H9 (cell line): ENCODE results near the gene ASPRV1. TPM values are rescaled to one million over a fixed set of nuclear protein-coding genes. Genes with fewer than 3 reads are reported as not detected.

Source experiments
- DNase-seq: peaks from one replicate; pipeline ENCODE4 v3.0.0-alpha.2; 2017
- H2AFZ ChIP-seq: one replicate; pipeline ENCODE4 v1.6.1; 2013; ENCODE audit warnings: mild to moderate bottlenecking, low read length, control low read depth, moderate library complexity
- H2AK5ac ChIP-seq: 2 replicates; pipeline ENCODE4 v1.6.1; 2013; ENCODE audit warnings: low read length, control low read depth, mixed read lengths; ENCODE audit not compliant: insufficient read length
- H2BK120ac ChIP-seq: one replicate; pipeline ENCODE4 v1.6.1; 2013; ENCODE audit warnings: low read depth, mild to moderate bottlenecking, low read length, control low read depth, inconsistent platforms; ENCODE audit not compliant: poor library complexity, severe bottlenecking
- H2BK12ac ChIP-seq: 2 replicates; pipeline ENCODE4 v1.6.1; 2013; ENCODE audit warnings: low read length, control low read depth, mixed read lengths, low read depth; ENCODE audit not compliant: insufficient read length
- H2BK15ac ChIP-seq: 2 replicates; pipeline ENCODE4 v1.6.1; 2013; ENCODE audit warnings: low read depth, low read length, control low read depth
- H2BK20ac ChIP-seq: one replicate; pipeline ENCODE4 v1.6.1; 2013; ENCODE audit warnings: low read depth, mild to moderate bottlenecking, low read length, control low read depth, inconsistent platforms; ENCODE audit not compliant: poor library complexity, severe bottlenecking
- H2BK5ac ChIP-seq: 2 replicates; pipeline ENCODE4 v1.6.1; 2013; ENCODE audit warnings: low read length, control low read depth, mixed read lengths; ENCODE audit not compliant: insufficient read length
- H3K14ac ChIP-seq: 2 replicates; pipeline ENCODE4 v1.6.1; 2013; ENCODE audit warnings: low read length, control low read depth; ENCODE audit not compliant: insufficient read depth
- H3K18ac ChIP-seq: 2 replicates; pipeline ENCODE4 v1.6.1; 2013; ENCODE audit warnings: low read depth, mild to moderate bottlenecking, mixed read lengths, low read length, control low read depth; ENCODE audit not compliant: insufficient read length
- H3K23ac ChIP-seq: 2 replicates; pipeline ENCODE4 v1.6.1; 2013; ENCODE audit warnings: low read length, control low read depth, mixed read lengths, low read depth; ENCODE audit not compliant: insufficient read length
- H3K23me2 ChIP-seq: 2 replicates; pipeline ENCODE4 v1.6.1; 2013; ENCODE audit warnings: low read depth, mild to moderate bottlenecking, mixed read lengths, low read length, control low read depth; ENCODE audit not compliant: insufficient read length, poor library complexity, severe bottlenecking
- H3K27ac ChIP-seq: 2 replicates; pipeline ENCODE4 v1.5.1; 2013; ENCODE audit warnings: low read length, control low read depth, mixed read lengths, low read depth; ENCODE audit not compliant: insufficient read length
- H3K27me3 ChIP-seq: 2 replicates; pipeline ENCODE4 v1.6.1; 2013; ENCODE audit warnings: low read length, control low read depth, inconsistent platforms; ENCODE audit not compliant: insufficient read depth
- H3K4ac ChIP-seq: 2 replicates; pipeline ENCODE4 v1.6.1; 2013; ENCODE audit warnings: low read depth, mild to moderate bottlenecking, control low read depth, inconsistent platforms, low read length, moderate library complexity
- H3K4me1 ChIP-seq: 2 replicates; pipeline ENCODE4 v1.6.1; 2013; ENCODE audit warnings: low read length, control low read depth, inconsistent platforms; ENCODE audit not compliant: insufficient read depth
- H3K4me2 ChIP-seq: 2 replicates; pipeline ENCODE4 v1.6.1; 2013; ENCODE audit warnings: low read length, control low read depth, mixed read lengths; ENCODE audit not compliant: insufficient read length, insufficient read depth
- H3K56ac ChIP-seq: 2 replicates; pipeline ENCODE4 v1.6.1; 2013; ENCODE audit warnings: low read depth, mild to moderate bottlenecking, mixed read lengths, low read length, control low read depth; ENCODE audit not compliant: insufficient read length
- H3K79me1 ChIP-seq: 2 replicates; pipeline ENCODE4 v1.6.1; 2013; ENCODE audit warnings: low read depth, mild to moderate bottlenecking, moderate library complexity, low read length, control low read depth, inconsistent platforms; ENCODE audit not compliant: insufficient read depth, poor library complexity, severe bottlenecking
- H3K79me2 ChIP-seq: 2 replicates; pipeline ENCODE4 v1.6.1; 2013; ENCODE audit warnings: low read length, control low read depth, inconsistent platforms; ENCODE audit not compliant: insufficient read depth
- H3K9ac ChIP-seq: 2 replicates; pipeline ENCODE4 v1.6.1; 2013; ENCODE audit warnings: low read length, control low read depth, mixed read lengths; ENCODE audit not compliant: insufficient read length; ENCODE audit errors: extremely low read depth
- H3K9me3 ChIP-seq: one replicate; pipeline ENCODE4 v1.6.1; 2013; ENCODE audit warnings: low read depth, low read length, inconsistent platforms; ENCODE audit not compliant: control insufficient read depth
- H3T11ph ChIP-seq: one replicate; pipeline ENCODE4 v1.6.1; 2013; ENCODE audit warnings: mild to moderate bottlenecking, low read length, control low read depth, inconsistent platforms
- H4K20me1 ChIP-seq: one replicate; pipeline ENCODE4 v1.6.1; 2013; ENCODE audit not compliant: control insufficient read depth, insufficient read length, insufficient read depth
- H4K5ac ChIP-seq: 2 replicates; pipeline ENCODE4 v1.6.1; 2013; ENCODE audit warnings: low read depth, mild to moderate bottlenecking, mixed read lengths, low read length, control low read depth; ENCODE audit not compliant: insufficient read length
- H4K8ac ChIP-seq: replicated peaks from 2 replicates; pipeline ENCODE4 v1.6.1; 2013; ENCODE audit warnings: low read length, control low read depth, mixed read lengths, low read depth; ENCODE audit not compliant: insufficient read length
- H4K91ac ChIP-seq: 2 replicates; pipeline ENCODE4 v1.6.1; 2013; ENCODE audit warnings: low read depth, mild to moderate bottlenecking, moderate library complexity, mixed read lengths, low read length, control low read depth; ENCODE audit not compliant: insufficient read length
- H3K27ac Mint-ChIP-seq, 3 experiments: 2 replicates in 2 of 3; 3 replicates in 1 of 3; pipeline ENCODE4 v1.8.0; 2020 to 2021; ENCODE audit warnings: mixed read lengths in 3 of 3, mild to moderate bottlenecking in 1 of 3, moderate library complexity in 1 of 3
- H3K27me3 Mint-ChIP-seq: 2 replicates; pipeline ENCODE4 v1.8.0; 2021; ENCODE audit warnings: low read depth, mild to moderate bottlenecking, moderate library complexity, mixed read lengths
- H3K36me3 Mint-ChIP-seq, 3 experiments: 2 replicates in 2 of 3; 3 replicates in 1 of 3; pipeline ENCODE4 v1.8.0; 2020 to 2021; ENCODE audit warnings: low read depth in 3 of 3, mixed read lengths in 3 of 3; ENCODE audit not compliant: insufficient read depth in 1 of 3
- H3K4me1 Mint-ChIP-seq, 2 experiments: 2 replicates each; pipeline ENCODE4 v1.8.0; 2020; ENCODE audit warnings: mixed read lengths in 2 of 2
- H3K4me3 Mint-ChIP-seq, 2 experiments: 2 replicates in 1 of 2; 3 replicates in 1 of 2; pipeline ENCODE4 v1.8.0; 2020 to 2021; ENCODE audit warnings: mild to moderate bottlenecking in 2 of 2, mixed read lengths in 2 of 2, moderate library complexity in 1 of 2
- H3K9me3 Mint-ChIP-seq, 2 experiments: 2 replicates in 1 of 2; 3 replicates in 1 of 2; pipeline ENCODE4 v1.8.0; 2020; ENCODE audit warnings: mild to moderate bottlenecking in 2 of 2, mixed read lengths in 2 of 2, moderate library complexity in 1 of 2
- CTCF ChIP-seq: fragments of 200-600 bp; sonication (generic); conservative IDR thresholded peaks from 3 replicates; pipeline ENCODE4 v1.8.0; 2021; ENCODE audit warnings: antibody characterized with exemption, mild to moderate bottlenecking
- WGBS: extraction: QIAGEN DNeasy Blood & Tissue Kit; methylation state at CpG from one replicate; pipeline ENCODE4 v1.1.7; 2013; ENCODE audit warnings: missing lambda C conversion rate, low lambda C conversion rate, mixed read lengths; ENCODE audit not compliant: insufficient read length; ENCODE audit errors: extremely low coverage; 5-methylcytosine and 5-hydroxymethylcytosine counted together
- total RNA-seq: library from RNA; stranded (reverse); gene quantifications from 2 replicates; pipeline ENCODE4 v1.2.1, GENCODE V29; 2021

Gene ASPRV1
- total RNA-seq, 1 experiment from 2014 or later = 0.57 TPM

GRCh38 chr2:69989009-69989408 lies 27.6 kb upstream of the ASPRV1 start:
- Histone ChIP-seq H3K9ac (no peak overlapping the region), H3K4ac (no peak overlapping the region), H2AK5ac (no peak overlapping the region), H3T11ph (no peak overlapping the region), H3K18ac (no peak overlapping the region), H3K23ac (no peak overlapping the region), H2BK20ac (no peak overlapping the region), H4K8ac (no peak overlapping the region), H3K79me2 (no peaks in the 10 kb centered on the region), H3K9me3 (no peaks in the 10 kb centered on the region), H3K56ac (no peak overlapping the region), H2BK120ac (no peak overlapping the region), H3K4me1 (no peaks in the 10 kb centered on the region), H4K20me1 (no peaks in the 10 kb centered on the region), H3K79me1 (no peaks in the 10 kb centered on the region), H3K23me2 (no peaks in the 10 kb centered on the region), H2BK15ac (no peak overlapping the region), H3K4me2 (no peak overlapping the region), H3K27me3 (no peaks in the 10 kb centered on the region), H2BK5ac (no peak overlapping the region), H3K14ac (no peak overlapping the region), H2AFZ (no peak overlapping the region), H4K5ac (no peak overlapping the region), H2BK12ac (no peak overlapping the region), H3K27ac (no peak overlapping the region), H4K91ac (no peak overlapping the region)
- Mint-ChIP-seq H3K27ac (no peak overlapping the region), H3K4me3 (no peak overlapping the region), H3K9me3 (no peaks in the 10 kb centered on the region), H3K4me1 (peaks cover 7 to 8% of the 10 kb centered on the region in 2 experiments), H3K36me3 (no peaks in the 10 kb centered on the region), H3K27me3 (peaks cover 1% of the 10 kb centered on the region; the same call in 1 of the 2 replicates)
- no peak for DNase-seq
- no peak for TF ChIP-seq CTCF
- no CpG with 5 or more reads among the region's 3 CpGs for WGBS
